Transverse colon (tissue), 4 donors: Measurements from ENCODE around the gene PLA2G15. TPM values are rescaled to one million over a fixed set of nuclear protein-coding genes. Genes with fewer than 3 reads are reported as not detected.
A peak's percentile ranks its signal among the peaks of the same experiment; 100 is the strongest.

Source experiments
- DNase-seq: peaks from one replicate; pipeline ENCODE4 v3.0.0-alpha.2; 2019
- H3K27ac ChIP-seq, 4 donors: fragments of 200-600 bp; sonication (generic); 2 replicates each; pipeline ENCODE4 v1.5.1; 2016 to 2018; ENCODE audit warnings: inconsistent platforms in 4 of 4
- H3K27me3 ChIP-seq: fragments of 200-600 bp; sonication (generic); 2 replicates; pipeline ENCODE4 v1.5.1; 2017; ENCODE audit warnings: inconsistent platforms
- H3K36me3 ChIP-seq, 4 donors: fragments of 200-600 bp; sonication (generic); 2 replicates each; pipeline ENCODE4 v1.5.1; 2017 to 2019; ENCODE audit warnings: inconsistent platforms in 4 of 4
- H3K4me1 ChIP-seq, 4 donors: fragments of 200-600 bp; sonication (generic); 2 replicates each; pipeline ENCODE4 v1.5.1; 2017 to 2020; ENCODE audit warnings: inconsistent platforms in 4 of 4
- H3K4me3 ChIP-seq, 4 donors: fragments of 200-600 bp; sonication (generic); 1 replicate in 1 of 4; 2 replicates in 3 of 4; pipeline versions ENCODE4 v1.5.1 to v1.6.1; 2017 to 2019; ENCODE audit warnings: inconsistent platforms in 4 of 4
- H3K9me3 ChIP-seq, 2 donors: fragments of 200-600 bp; sonication (generic); 2 replicates each; pipeline ENCODE4 v1.5.1; 2017 to 2019; ENCODE audit warnings: inconsistent platforms in 2 of 2
- EP300 ChIP-seq: sonication (generic); formaldehyde crosslinking; IDR thresholded peaks from one replicate; pipeline ENCODE4 v1.6.1; 2017; ENCODE audit warnings: antibody characterized with exemption, low read depth
- POLR2A ChIP-seq: fragments of 450-650 bp; IDR thresholded peaks from one replicate; pipeline ENCODE4 v1.6.1; 2016; ENCODE audit warnings: antibody characterized with exemption, mild to moderate bottlenecking, moderate library complexity
- POLR2AphosphoS5 ChIP-seq, 3 donors: sonication (generic); formaldehyde crosslinking; IDR thresholded peaks; one replicate each; pipeline ENCODE4 v1.6.1; 2016; ENCODE audit warnings: antibody characterized with exemption in 3 of 3
- WGBS, 2 donors: methylation state at CpG; one replicate each; pipeline ENCODE4 v1.1.5; 2018; ENCODE audit warnings: low coverage in 1 of 2; 5-methylcytosine and 5-hydroxymethylcytosine counted together
- in situ Hi-C, 4 donors: fragments of 200-750 bp; cut with MboI; loops; one replicate each; pipeline versions ENCODE4 v1.15.0 to v1.15.1; 2017; ENCODE audit warnings: low sequenced_read_pairs in 3 of 4, low pct_ligation_motif_present in 1 of 4, low pct_unique_long_range_greater_than_20kb in 1 of 4
- intact Hi-C: fragments of 100-400 bp; cut with DNase I; formaldehyde crosslinking; loops from one replicate; pipeline ENCODE4 v1.15.1; 2023; ENCODE audit warnings: low total_unique reads
- total RNA-seq, 4 donors: library from RNA; depleted of rRNA; stranded (reverse); fragments of >200 nt; gene quantifications; one replicate each; pipeline ENCODE4 v1.1.0, GENCODE V29; 2016
- TF ChIP-seq, protein P1 (sequence below), 5 experiments: fragments of 200-600 bp in 3 of 5; fragments of 450-650 bp in 2 of 5; sonication (generic) in 3 of 5; IDR thresholded peaks; 1 replicate in 2 of 5; 2 replicates in 3 of 5; pipeline ENCODE4 v1.5.1; 2016 to 2017; ENCODE audit warnings: antibody characterized with exemption in 5 of 5, inconsistent platforms in 3 of 5, mild to moderate bottlenecking in 2 of 5, moderate library complexity in 1 of 5

Gene PLA2G15
- total RNA-seq, 4 donors from 2014 or later = 9.6 to 18.2 (median 15.0) TPM

DNA sequence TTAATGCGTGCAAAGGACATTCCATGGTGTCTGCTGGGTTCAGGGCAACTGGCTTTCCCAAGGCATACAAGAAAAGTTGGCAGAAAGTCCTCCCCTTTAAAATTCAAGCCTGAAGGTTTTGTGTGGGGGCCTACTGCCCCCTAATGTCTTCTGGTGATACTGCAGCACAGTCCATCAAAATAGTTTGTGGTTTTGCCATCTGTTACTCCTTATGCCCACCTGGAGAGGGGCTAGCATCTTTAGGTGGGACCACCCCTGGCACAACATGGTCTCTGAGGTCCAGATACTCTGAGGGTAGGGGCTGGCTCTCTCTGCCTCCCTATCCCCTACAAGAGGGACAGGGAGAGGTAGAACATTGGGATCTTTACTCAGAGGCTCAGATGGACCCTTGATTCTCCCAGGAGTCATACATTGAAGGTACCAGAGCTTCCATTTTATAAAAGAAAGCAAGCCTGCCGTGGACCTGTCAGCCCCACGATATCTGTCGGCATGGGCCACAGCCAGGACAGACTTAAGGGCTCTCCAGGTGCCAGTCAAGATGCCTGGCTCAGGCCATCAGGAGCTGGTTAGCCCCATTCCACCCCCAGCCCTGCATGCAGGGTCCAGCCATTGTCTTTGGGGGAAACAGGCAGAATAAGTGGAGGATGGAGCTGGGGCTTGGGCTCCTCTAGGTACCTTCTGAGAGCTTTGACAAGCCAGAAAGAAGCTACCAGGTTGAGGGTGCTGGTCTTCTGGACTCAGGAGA lies 15.6 kb upstream of the PLA2G15 start:
- Histone ChIP-seq H3K36me3 (no peaks in the 10 kb centered on the region), H3K27ac (peak overlapping the region; percentile 16 to 62 (median 48)), H3K4me1 (peaks cover 10 to 52% (median 35%) of the 10 kb centered on the region in 4 donors), H3K27me3 (no peaks in the 10 kb centered on the region), H3K4me3 (no peak overlapping the region), H3K9me3 (no peaks in the 10 kb centered on the region)
- no peak for DNase-seq
- intact Hi-C loops = loop anchor here (5.0 to 10.0 kb wide), 3 partner anchors 145 to 1287 kb away; partner anchors contain the start of gene NFATC3
- TF ChIP-seq POLR2A (no peak), EP300 (no peak), POLR2AphosphoS5 (IDR thresholded peaks at IDR 0.05) (peak in 1 of 3 donors; percentile 19)
- TF ChIP-seq, protein P1, sequence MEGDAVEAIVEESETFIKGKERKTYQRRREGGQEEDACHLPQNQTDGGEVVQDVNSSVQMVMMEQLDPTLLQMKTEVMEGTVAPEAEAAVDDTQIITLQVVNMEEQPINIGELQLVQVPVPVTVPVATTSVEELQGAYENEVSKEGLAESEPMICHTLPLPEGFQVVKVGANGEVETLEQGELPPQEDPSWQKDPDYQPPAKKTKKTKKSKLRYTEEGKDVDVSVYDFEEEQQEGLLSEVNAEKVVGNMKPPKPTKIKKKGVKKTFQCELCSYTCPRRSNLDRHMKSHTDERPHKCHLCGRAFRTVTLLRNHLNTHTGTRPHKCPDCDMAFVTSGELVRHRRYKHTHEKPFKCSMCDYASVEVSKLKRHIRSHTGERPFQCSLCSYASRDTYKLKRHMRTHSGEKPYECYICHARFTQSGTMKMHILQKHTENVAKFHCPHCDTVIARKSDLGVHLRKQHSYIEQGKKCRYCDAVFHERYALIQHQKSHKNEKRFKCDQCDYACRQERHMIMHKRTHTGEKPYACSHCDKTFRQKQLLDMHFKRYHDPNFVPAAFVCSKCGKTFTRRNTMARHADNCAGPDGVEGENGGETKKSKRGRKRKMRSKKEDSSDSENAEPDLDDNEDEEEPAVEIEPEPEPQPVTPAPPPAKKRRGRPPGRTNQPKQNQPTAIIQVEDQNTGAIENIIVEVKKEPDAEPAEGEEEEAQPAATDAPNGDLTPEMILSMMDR (IDR thresholded peaks at IDR 0.05) = peak; percentile 85 to 89 (median 87)
- 70% methylated on average over 4 of the region's 4 CpGs; no CpG with 5 or more reads in 1 of the 2 donors for WGBS, 2 donors
- in situ Hi-C loops = loop anchor here in 2 of 4 donors (10.0 to 25.0 kb wide), 2 partner anchors 142 to 155 kb away; partner anchors contain the start of gene NFATC3 (in 1 of the 2)

DNA sequence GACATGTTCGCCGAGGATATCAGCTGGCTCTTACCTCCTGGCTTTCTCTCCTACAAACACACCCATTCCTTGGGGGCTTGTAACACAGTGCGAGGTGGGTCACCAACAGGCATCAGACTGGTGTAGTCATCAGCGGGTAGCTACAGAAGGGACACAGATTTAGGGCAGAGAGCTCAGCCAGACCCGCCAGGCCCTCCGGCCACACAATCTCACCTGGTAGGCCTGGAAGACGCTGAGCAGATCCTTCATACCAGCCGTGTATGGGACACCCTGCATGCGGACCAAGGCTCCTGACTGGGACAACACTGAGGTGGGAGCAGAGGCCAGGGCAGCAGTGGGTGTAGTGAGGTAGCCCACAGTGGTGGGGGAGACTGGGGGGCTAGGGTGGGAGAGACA lies 15.0 kb upstream of the PLA2G15 start:
- intact Hi-C loops (loop anchor here (10.0 kb wide), 1 partner anchor 145 kb away; the partner anchor contains the start of gene NFATC3), in situ Hi-C loops (loop anchor here in 1 of 4 donors (25.0 kb wide), 1 partner anchor 143 kb away; the partner anchor contains the start of gene NFATC3)
- no peaks in the 10 kb centered on the region for H3K27me3 ChIP-seq
- TF ChIP-seq POLR2A (no peak), POLR2AphosphoS5 (IDR thresholded peaks at IDR 0.05) (no peak), EP300 (no peak)
- TF ChIP-seq, protein P1 (IDR thresholded peaks at IDR 0.05) = no peak
- H3K4me3 ChIP-seq = no peak overlapping the region
- no peak for DNase-seq
- WGBS, 2 donors = 81% methylated on average over 6 of the region's 9 CpGs; no CpG with 5 or more reads in 1 of the 2 donors
- no peaks in the 10 kb centered on the region for H3K9me3 ChIP-seq
- no peak overlapping the region for H3K27ac ChIP-seq
- H3K36me3 ChIP-seq = no peaks in the 10 kb centered on the region
- H3K4me1 ChIP-seq = peaks cover 10 to 53% (median 35%) of the 10 kb centered on the region in 4 donors

DNA sequence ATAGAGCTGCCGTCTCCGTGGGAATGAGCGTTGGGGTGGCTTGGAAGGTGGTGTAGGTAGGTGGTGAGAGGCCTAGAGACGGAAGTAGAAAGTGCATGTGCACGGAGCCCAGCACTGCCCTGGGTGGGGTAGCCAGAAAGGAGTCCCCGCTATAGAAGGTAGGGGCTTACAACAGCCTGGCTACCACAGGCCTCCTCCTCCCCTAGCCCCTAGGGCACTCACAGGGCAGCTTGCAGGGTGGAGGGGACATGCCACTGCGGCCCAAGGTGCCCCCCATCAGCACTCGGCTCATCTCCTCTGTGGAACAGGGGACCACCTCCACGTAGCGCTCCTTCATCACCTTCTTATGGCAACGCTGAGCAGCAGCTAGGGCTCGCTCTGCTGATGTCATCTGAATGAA lies 14.2 kb upstream of the PLA2G15 start:
- Histone ChIP-seq H3K27me3 (no peaks in the 10 kb centered on the region), H3K4me3 (no peak overlapping the region), H3K4me1 (peaks cover 10 to 57% (median 36%) of the 10 kb centered on the region in 4 donors), H3K36me3 (no peaks in the 10 kb centered on the region), H3K27ac (no peak overlapping the region), H3K9me3 (no peaks in the 10 kb centered on the region)
- TF ChIP-seq, protein P1 (IDR thresholded peaks at IDR 0.05) = no peak
- TF ChIP-seq POLR2A (no peak), POLR2AphosphoS5 (IDR thresholded peaks at IDR 0.05) (no peak), EP300 (no peak)
- intact Hi-C loops (loop anchor here (10.0 kb wide), 1 partner anchor 146 kb away; the partner anchor contains the start of gene NFATC3), in situ Hi-C loops (loop anchor here in 1 of 4 donors (25.0 kb wide), 1 partner anchor 144 kb away; the partner anchor contains the start of gene NFATC3)
- 89% methylated on average over 12 of the region's 12 CpGs; no CpG with 5 or more reads in 1 of the 2 donors for WGBS, 2 donors
- DNase-seq = no peak
